22Rv1 (cell line): ENCODE data around the gene KIF1A.

Source experiments
- ZFX ChIP-seq: fragments of 450-650 bp; IDR thresholded peaks from 2 replicates; pipeline ENCODE4 v1.6.1; 2017; ENCODE audit warnings: antibody characterized with exemption, borderline replicate concordance
- TF ChIP-seq, protein P1 (sequence below): fragments of 450-650 bp; IDR thresholded peaks from 2 replicates; pipeline ENCODE4 v1.5.1; 2017; ENCODE audit warnings: mild to moderate bottlenecking

DNA sequence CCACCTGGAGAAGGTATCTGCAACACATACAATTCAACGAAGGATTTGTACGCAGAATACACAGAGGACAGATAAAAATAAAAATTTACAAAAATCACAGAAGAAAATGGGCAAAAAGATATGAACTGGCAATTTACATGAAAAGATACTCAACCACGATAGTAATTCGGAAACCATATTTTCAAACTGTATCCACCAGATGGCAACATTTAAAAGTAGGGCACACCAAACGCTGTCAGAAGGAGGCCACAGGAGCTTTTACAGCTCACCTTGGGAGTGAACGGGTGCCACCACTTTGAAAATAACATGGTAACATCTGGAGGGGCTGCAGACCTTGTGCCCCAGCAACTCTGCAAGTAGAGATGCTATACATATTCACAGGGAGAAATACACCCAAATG is 9.8 kb downstream of the KIF1A start:
- TF ChIP-seq, protein P1, sequence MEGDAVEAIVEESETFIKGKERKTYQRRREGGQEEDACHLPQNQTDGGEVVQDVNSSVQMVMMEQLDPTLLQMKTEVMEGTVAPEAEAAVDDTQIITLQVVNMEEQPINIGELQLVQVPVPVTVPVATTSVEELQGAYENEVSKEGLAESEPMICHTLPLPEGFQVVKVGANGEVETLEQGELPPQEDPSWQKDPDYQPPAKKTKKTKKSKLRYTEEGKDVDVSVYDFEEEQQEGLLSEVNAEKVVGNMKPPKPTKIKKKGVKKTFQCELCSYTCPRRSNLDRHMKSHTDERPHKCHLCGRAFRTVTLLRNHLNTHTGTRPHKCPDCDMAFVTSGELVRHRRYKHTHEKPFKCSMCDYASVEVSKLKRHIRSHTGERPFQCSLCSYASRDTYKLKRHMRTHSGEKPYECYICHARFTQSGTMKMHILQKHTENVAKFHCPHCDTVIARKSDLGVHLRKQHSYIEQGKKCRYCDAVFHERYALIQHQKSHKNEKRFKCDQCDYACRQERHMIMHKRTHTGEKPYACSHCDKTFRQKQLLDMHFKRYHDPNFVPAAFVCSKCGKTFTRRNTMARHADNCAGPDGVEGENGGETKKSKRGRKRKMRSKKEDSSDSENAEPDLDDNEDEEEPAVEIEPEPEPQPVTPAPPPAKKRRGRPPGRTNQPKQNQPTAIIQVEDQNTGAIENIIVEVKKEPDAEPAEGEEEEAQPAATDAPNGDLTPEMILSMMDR, result peak; percentile 28
- no peak for TF ChIP-seq ZFX
